HG02973 (cell line): ENCODE results near the gene OPCML.

Experiments used
- ATAC-seq: cut with Tn5 transposase; IDR thresholded peaks from one replicate; pipeline ENCODE4 v1.9.1; 2021; ENCODE audit warnings: moderate library complexity; ENCODE audit not compliant: unreplicated experiment

OPCML gene

DNA sequence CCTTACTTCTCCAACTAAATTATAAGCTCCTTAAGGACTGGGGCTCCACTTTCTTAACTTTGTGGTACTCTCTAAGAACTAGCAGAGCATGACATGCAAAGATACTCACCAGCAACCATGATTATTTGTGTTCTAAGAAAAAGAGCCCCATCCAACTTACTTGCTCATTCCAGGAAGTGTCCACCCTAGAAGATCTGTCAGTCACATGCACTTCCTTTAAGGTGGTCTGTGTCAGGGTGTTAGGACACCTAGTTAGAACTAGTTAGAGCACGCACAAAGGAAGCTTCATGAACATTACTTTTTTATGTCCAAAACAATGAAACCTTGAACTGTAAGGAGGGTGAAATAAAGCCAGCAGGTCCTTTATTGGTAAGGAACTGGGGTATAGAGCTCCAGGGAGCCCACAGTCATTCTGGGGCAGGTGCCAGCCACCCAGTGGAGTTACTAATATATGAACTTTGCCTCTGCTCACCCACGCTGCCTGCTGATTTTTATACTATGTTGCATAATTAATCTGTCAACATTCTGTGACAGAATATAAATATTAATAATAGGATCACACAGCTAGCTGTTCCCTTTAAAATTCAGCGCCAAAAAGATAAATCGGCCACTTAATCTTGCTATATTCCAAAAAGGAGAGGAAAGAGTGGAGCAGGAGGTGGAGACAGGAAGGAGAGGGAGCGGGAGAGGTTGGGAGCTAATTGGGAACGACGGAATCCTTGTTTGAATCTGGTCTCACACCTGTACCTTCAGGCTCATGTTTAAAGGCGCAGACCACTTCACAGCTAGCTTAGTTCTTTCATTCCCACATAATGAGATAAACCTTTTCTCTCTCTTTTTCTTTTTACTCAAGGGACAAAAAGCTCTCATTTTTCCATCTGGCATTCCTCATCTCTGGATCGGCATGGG lies 755.0 kb downstream of the OPCML start:
- ATAC-seq, result no peak

- ATAC-seq, result no peak
Measured at GRCh38 chr11:132773751-132774150, 758.5 kb downstream of the OPCML start.

GRCh38 chr11:132772703-132773545 lies 759.4 kb downstream of the OPCML start:
- ATAC-seq, result no peak

DNA sequence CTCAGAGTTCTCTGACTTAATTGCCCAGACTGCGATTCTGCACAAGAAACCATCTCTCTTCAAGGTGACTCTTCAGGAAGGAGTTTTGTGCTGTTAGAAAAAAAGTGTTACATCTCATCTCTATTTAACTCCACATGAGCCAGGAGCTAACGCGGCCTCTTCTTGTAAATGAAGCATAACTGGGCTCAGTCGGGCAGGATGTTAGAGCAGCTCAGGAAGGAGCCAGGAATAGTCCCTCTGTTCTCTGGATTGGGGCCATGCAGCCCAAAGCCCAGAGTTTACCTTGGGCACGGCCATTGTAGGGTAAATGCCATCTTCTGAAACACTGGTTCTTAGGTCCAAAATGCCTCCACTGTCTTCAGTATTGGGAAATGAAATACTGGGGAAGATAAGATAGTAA lies 760.6 kb downstream of the OPCML start:
- no peak for ATAC-seq

DNA sequence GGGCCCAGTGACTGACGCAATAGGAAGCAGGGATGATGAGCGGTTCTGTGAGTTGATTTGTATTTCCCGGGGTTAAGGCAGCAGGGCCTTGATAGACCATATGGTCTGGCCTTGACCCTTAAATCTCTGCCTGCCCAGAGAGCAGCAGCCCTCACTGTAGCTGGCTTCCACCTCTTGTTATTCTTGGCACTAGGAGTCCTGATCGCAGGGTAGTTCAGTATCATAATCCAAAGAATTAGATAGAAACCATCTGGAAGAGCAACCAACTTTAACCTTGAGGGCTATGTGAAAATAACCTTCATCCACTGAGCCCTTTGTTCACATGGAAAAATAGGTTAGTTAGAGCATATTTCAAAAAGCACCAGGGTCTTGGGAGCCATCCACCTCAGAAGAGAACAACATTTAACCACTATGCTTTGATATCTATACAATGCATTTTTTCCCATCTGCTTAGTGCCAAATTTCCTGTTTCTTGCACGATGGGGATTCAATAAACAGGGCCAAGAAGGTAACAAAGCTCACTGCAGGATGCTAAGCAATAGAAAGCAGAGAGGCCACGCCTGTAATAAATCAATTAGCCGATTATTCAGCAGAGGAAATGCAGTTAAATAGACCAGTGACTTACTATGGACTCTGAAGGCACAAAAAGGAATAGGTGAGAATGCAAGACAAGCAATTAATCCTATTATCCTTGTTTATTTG lies 761.3 kb downstream of the OPCML start:
- no peak for ATAC-seq

DNA sequence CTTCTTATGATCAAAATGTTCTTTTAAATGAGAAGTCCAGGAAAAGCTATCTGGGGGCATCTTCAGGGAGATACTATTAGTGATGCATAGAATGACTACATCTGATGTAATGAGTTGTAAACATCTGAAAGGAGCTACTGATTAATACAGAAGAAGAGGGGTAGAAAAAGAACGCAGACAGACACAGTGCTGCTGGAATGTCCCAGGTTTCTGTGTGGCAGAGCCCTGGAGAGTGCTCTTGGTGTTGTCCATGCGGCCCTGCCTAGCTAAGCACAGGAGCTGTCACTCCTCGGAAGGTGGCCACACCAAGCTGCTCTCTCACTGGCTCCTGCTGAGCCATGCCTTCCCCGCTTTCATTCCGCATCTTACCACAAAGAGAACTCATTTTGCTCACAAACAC lies 768.8 kb downstream of the OPCML start:
- no peak for ATAC-seq

GRCh38 chr11:132755934-132756333 lies 776.4 kb downstream of the OPCML start:
- ATAC-seq, result no peak

DNA sequence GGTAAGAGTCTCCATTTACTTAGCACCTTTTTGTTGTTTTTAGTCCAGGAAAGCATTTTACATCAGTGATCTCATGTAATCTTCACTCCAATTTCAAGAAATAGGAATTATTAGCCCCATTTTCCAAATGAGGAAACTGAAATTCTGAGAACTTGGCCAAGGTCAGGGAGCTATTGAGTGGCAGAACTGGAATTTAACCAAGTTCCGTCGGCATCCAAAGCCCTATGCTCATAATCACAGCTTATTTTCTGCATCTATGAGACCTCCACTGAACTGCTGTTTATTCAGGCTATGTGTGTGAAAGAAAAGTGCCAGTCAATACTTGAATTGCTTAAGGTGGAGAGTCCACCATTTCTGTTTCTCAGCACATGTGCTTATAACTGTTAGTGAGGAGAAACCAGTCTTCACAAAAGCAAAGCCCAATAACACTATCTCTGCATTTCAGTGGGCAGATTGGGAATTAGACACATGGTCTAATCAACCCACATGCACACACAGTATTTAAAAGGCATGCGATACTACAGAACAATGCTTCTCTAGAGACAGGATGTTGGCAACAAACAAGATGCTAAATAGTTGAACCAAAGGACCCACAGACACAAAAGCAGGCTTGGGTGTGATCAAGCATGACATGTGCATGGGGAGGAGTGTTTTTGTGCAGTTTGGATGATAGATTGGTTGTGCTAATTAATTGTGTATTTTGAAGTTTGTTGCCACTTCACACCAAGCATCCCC lies 780.6 kb downstream of the OPCML start:
- ATAC-seq, result no peak

DNA sequence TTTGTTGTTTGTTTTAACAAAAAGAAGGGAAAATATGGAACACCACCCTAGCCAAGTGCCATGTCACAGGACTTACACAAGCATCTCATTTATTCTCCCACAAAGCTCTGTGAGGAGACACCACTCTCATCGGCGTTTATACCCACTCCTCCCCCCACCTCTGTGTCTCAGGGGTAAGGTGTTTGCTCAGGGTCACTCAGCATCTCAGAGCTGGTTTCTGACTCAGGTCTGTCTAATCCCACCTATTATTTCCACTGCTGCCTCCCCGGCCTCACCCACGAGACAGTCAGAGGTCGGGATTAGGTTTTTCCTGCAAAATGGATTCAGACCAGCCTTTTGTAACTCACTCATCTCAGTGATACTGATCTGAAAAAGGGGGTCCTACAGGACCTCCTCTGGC lies 786.0 kb downstream of the OPCML start:
- no peak for ATAC-seq

GRCh38 chr11:132745306-132745705 lies 787.0 kb downstream of the OPCML start:
- no peak for ATAC-seq

- no peak for ATAC-seq
Measured at GRCh38 chr11:132744771-132745170, 787.5 kb downstream of the OPCML start.

DNA sequence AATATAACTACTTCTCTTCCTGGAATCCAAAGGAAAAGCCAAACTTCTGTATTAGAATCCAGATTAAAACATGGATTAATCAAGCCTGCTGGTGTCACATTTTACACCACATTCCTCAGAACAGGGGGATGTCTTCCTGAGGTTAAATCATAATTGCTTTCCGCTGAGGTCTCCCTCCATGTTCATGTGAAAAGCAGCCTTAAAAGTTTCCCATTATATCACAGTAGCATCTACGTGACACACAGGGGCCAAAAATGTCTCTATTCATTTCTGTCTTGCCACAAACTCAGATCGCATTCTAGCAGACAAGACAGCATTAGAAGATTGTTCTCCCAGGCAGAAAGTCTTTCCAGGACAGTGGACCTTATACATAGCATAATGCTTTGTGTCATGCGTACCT lies 788.7 kb downstream of the OPCML start:
- ATAC-seq, result no peak

GRCh38 chr11:132742929-132743328 lies 789.4 kb downstream of the OPCML start:
- ATAC-seq, result no peak

DNA sequence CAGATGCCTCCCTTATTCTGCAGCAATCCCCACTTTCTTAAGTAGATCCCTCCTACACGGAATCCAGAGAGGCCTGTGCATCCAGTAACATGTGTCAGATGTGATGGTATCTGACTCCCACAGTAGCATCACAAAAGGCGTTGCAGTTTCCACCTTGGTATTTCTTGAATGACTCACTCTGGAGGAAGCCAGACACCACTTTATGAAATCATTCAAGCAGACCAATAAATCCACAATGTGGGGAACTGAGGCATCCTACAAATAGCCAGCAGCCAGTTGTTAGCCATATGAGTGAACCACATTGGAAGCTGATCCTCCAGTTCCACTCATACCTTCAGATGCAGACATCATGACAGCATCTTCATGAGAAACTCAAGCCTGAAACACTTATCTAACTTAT lies 798.1 kb downstream of the OPCML start:
- no peak for ATAC-seq

DNA sequence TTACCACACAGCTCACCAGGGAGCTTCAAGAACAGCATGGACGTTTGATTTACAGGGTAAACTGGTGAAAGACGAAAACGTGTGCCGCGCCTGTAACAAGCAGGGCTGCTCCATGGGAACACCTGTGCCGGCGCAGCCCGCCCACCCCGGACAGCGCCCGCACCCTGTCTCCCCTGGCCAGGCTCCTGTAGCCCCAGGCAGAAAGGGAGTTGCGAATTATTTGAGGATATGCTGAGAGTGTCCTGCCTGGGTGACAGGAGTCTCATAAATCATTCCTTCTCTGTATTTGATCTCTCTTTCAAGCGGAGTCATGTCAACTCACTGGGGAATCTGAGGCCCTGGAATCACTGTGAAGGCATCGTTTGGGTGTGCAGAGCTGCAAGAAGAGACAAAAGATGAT lies 804.3 kb downstream of the OPCML start:
- no peak for ATAC-seq

- no peak for ATAC-seq
Measured at GRCh38 chr11:132721526-132721925, 810.8 kb downstream of the OPCML start.

DNA sequence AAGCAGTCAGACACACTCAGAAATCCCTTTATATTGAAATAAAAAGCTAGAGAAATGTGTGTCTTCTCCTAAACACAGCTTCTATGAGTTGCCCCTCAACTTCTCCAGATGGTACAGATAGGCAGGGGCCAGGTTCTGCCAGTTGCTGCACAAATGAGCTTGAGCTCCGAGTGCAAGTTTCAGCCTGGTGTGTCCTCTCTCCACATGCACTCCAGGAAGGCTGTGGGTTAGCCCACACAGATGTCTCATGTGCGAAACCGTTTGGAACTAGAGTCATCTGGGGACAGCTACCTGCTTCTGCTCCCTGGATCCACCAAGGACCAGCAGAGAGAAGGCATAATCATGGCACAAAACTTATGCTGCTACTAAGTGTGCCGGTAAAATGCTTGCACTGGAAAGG lies 812.6 kb downstream of the OPCML start:
- ATAC-seq, result no peak

DNA sequence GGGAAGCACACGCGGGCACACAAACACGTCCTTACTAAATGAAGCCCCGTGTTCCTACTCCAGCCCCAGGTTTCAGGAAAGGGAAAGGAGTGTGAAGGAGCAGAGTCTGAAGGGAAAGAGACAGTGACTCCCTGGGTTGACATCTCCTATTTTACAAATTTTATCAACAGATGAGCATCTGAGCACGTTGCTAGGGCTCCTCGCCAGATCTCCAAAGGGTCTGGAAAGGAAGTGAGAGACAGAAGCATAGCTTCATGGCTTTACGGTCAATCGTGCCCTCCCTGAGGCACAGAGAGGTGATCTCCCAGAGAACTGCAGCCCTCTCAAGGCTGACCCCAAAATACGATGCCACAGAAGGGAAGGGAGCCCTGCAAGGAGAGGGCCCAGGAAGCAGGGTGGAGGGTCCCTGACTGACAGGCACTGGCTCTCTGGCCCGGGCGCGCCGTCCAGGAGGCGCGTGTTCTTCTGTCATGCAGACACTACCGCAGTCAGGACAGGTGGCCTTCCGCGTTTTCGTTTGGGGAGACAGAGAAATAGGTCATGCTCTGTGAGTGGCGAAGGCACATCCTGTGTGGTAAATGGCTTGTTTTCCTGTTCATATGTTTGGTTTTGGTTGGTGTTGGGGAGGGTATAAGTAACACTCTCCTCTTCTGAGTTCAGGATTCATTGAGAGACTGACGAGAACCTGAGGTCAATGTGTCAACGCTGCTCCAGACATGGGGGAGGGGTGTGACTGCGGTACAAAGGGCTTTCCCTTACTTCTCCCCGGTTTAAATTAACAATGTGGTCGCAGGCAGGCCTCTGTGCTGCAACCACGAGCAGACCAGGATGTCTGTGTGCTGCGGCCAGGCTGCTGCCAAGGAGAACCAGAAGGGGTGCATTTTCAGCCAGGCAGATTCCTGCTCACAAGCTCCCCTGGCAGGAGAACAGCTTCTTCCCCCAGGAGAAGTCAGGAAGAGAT lies 813.3 kb downstream of the OPCML start:
- no peak for ATAC-seq

DNA sequence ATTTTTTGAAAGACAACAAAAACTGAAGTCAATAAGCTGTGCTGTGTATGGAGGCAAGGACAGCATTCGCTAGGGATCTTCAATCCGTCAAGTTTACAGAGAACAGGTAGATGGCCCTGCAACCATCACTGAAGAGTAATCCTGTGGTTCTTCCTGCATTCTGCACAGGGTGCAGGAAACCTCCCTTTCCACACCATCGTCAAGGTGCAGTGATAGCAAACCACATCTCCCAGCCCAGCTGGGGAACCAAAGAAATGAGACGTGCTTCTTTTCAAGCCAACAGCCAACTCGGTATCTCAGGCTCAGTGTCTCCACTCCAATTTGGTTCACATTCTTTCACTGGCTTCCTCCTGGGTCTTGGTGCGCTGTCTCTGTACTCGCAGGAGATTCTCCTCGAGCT lies 814.5 kb downstream of the OPCML start:
- no peak for ATAC-seq

DNA sequence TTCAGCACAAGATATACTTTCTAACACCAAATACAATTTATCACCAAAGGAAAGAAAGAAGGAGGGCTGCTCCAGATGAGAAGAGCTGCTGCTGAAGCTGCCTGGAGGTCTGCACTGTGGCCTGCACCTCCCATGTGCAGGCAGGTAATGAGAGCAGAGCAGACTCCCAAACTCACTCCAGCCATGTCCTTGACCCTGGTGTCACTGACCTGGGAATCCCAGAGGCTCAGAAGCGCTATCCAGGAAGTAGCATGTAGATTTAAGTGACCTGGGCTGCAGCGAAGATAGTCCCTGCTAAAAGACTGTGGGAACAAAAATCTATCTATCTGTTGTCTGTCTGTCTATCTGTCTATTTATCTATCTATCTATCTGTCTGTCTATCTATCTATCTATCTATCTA lies 816.3 kb downstream of the OPCML start:
- no peak for ATAC-seq
